ELF-1 (cell line): Measurements from ENCODE around the gene ZNF581.

Source experiments
- DNase-seq: peaks from one replicate; pipeline ENCODE4 v3.0.0-alpha.2; 2016; ENCODE audit warnings: low read depth, low spot score

The ZNF581 gene

GRCh38 chr19:55643003-55643886 lies at the start of gene ZNF581:
Gene ZNF581 (plus strand): TSS chr19:55643649. CDS start chr19:55644572, 923 bp downstream.
- peak; percentile 84 for DNase-seq

- DNase-seq, result no peak
Observed at GRCh38 chr19:55594996-55595545, 48.4 kb upstream of the ZNF581 start.

- DNase-seq, result no peak
Observed at GRCh38 chr19:55596304-55596703, 47.1 kb upstream of the ZNF581 start.

- peak; percentile 35 for DNase-seq
Observed at GRCh38 chr19:55597501-55597921, 45.9 kb upstream of the ZNF581 start.

- DNase-seq, result peak; percentile 83
Observed at GRCh38 chr19:55598034-55598433, 45.4 kb upstream of the ZNF581 start.

- DNase-seq, result peak; percentile 99
Observed at GRCh38 chr19:55598719-55599467, 44.6 kb upstream of the ZNF581 start.

GRCh38 chr19:55599468-55599841 lies 44.0 kb upstream of the ZNF581 start, which contains the start of gene FIZ1:
Gene FIZ1 (minus strand): TSS chr19:55599517. CDS start chr19:55597865, 1,652 bp downstream.
- peak; percentile 99 for DNase-seq

GRCh38 chr19:55599842-55600661 lies 43.4 kb upstream of the ZNF581 start, which contains the start of gene ZNF524:
Gene ZNF524 (plus strand): TSS chr19:55600288. CDS start chr19:55602113, 1,825 bp downstream.
- peak; percentile 82 for DNase-seq

- DNase-seq, result no peak
Observed at GRCh38 chr19:55600662-55601028, 42.8 kb upstream of the ZNF581 start.

- DNase-seq, result no peak
Observed at GRCh38 chr19:55601084-55601483, 42.4 kb upstream of the ZNF581 start.

GRCh38 chr19:55602104-55603001 lies 41.1 kb upstream of the ZNF581 start:
- DNase-seq, result no peak

- no peak for DNase-seq
Observed at GRCh38 chr19:55603115-55603514, 40.3 kb upstream of the ZNF581 start.

- DNase-seq, result no peak
Observed at GRCh38 chr19:55603581-55604292, 39.7 kb upstream of the ZNF581 start.

- DNase-seq, result peak; percentile 99
Observed at GRCh38 chr19:55605207-55605636, 38.2 kb upstream of the ZNF581 start.

- peak; percentile 92 for DNase-seq
Observed at GRCh38 chr19:55605637-55606470, 37.6 kb upstream of the ZNF581 start, which contains the start of gene ZNF865. Gene ZNF865 (plus strand): TSS chr19:55605647. CDS start chr19:55613619, 7,972 bp downstream.

- DNase-seq, result no peak
Observed at GRCh38 chr19:55606471-55606787, 37.0 kb upstream of the ZNF581 start.

- no peak for DNase-seq
Observed at GRCh38 chr19:55606817-55607216, 36.6 kb upstream of the ZNF581 start.

GRCh38 chr19:55609326-55609725 lies 34.1 kb upstream of the ZNF581 start:
- DNase-seq, result no peak
